ENCODE results near the gene NCOR2.
"Not testable (repeated sequence)": the region's sequence is repeated elsewhere in the genome, so short reads cannot be mapped to it uniquely, and the experiment has no call there.

Gene NCOR2

GRCh38 chr12:124599074-124599999, 31.9 kb upstream of the NCOR2 start:
- DNase-seq = peak; percentile 66

- no peak for DNase-seq
These were observed 29.6 kb upstream of the NCOR2 start for GRCh38 chr12:124597041-124597440.

GRCh38 chr12:124595444-124595843, 28.0 kb upstream of the NCOR2 start:
- DNase-seq = no peak

GRCh38 chr12:124594851-124595250, 27.4 kb upstream of the NCOR2 start:
- DNase-seq = no peak

- no peak for DNase-seq
These were observed 26.5 kb upstream of the NCOR2 start for GRCh38 chr12:124593851-124594401.

GRCh38 chr12:124593176-124593575, 25.8 kb upstream of the NCOR2 start:
- DNase-seq = no peak

GRCh38 chr12:124592481-124593160, 25.2 kb upstream of the NCOR2 start:
- no peak for DNase-seq

- peak; percentile 74 for DNase-seq
These were observed 24.6 kb upstream of the NCOR2 start for GRCh38 chr12:124592050-124592449.

- DNase-seq = no peak
These were observed 23.0 kb upstream of the NCOR2 start for GRCh38 chr12:124590447-124590846.

GRCh38 chr12:124588751-124589267, 21.4 kb upstream of the NCOR2 start:
- peak; percentile 66 for DNase-seq

GRCh38 chr12:124588018-124588634, 20.7 kb upstream of the NCOR2 start:
- DNase-seq = no peak

GRCh38 chr12:124586756-124587155, 19.3 kb upstream of the NCOR2 start:
- DNase-seq = no peak

GRCh38 chr12:124584494-124584893, 17.1 kb upstream of the NCOR2 start:
- DNase-seq = not testable (repeated sequence)

GRCh38 chr12:124583854-124584253, 16.4 kb upstream of the NCOR2 start:
- DNase-seq = no peak

- DNase-seq = no peak
These were observed 14.7 kb upstream of the NCOR2 start for GRCh38 chr12:124582108-124582424.

GRCh38 chr12:124581307-124582107, 14.1 kb upstream of the NCOR2 start:
- DNase-seq = no peak

- DNase-seq = no peak
These were observed 12.6 kb upstream of the NCOR2 start for GRCh38 chr12:124579921-124580517.

GRCh38 chr12:124578854-124579253, 11.4 kb upstream of the NCOR2 start:
- DNase-seq = no peak

- DNase-seq = no peak
These were observed 11.0 kb upstream of the NCOR2 start for GRCh38 chr12:124578445-124578844.

GRCh38 chr12:124577986-124578385, 10.6 kb upstream of the NCOR2 start:
- DNase-seq = no peak

GRCh38 chr12:124577374-124577773, 10.0 kb upstream of the NCOR2 start:
- DNase-seq = no peak

GRCh38 chr12:124576061-124576650, 8.7 kb upstream of the NCOR2 start:
- no peak for DNase-seq
